ENCODE data around the gene SLC18A2.

Gene SLC18A2

GRCh38 chr10:117217196-117217761 is 23.6 kb upstream of the SLC18A2 start:
- Histone ChIP-seq H3K9me2 (replicated peaks; ENCODE audit: control insufficient read depth, low read length) (no peaks in the 10 kb centered on the region), H3K27me3 (ENCODE audit: control insufficient read depth, low read length) (peaks cover 8% of the 10 kb centered on the region; the same call in 1 of the 2 replicates)

GRCh38 chr10:117218654-117219053 is 22.3 kb upstream of the SLC18A2 start:
- Histone ChIP-seq H3K27ac (ENCODE audit: low read depth, low read length) (no peak overlapping the region), H3K27me3 (ENCODE audit: control insufficient read depth, low read length) (0 out of 2 replicates have a peak, but pooled peaks cover 4% of the 10 kb centered on the region), H3K36me3 (ENCODE audit: control insufficient read depth, low read length) (no peaks in the 10 kb centered on the region), H4K20me1 (ENCODE audit: control insufficient read depth, insufficient read depth, low read depth, low read length) (no peaks in the 10 kb centered on the region), H3K9me3 (ENCODE audit: control insufficient read depth, insufficient read depth, low read length) (no peaks in the 10 kb centered on the region), H3K79me2 (ENCODE audit: control insufficient read depth, low read length) (no peaks in the 10 kb centered on the region), H3K4me1 (ENCODE audit: control insufficient read depth, low read length) (no peaks in the 10 kb centered on the region), H3F3A (ENCODE audit: control insufficient read depth, insufficient read depth) (no peaks in the 10 kb centered on the region), H3K4me3 (ENCODE audit: low read length) (no peak overlapping the region), H3K4me2 (ENCODE audit: low read length) (no peak overlapping the region), H3K9me2 (replicated peaks; ENCODE audit: control insufficient read depth, low read length) (no peaks in the 10 kb centered on the region)
- TF ChIP-seq CTCF (IDR thresholded peaks at IDR 0.05; ENCODE audit: low read depth, low read length, poor library complexity, severe bottlenecking) (no peak), EZH2phosphoT487 (IDR thresholded peaks at IDR 0.05; ENCODE audit: borderline replicate concordance, low read length) (no peak)

More at GRCh38 chr10:117217196-117217761, 23.6 kb upstream of the SLC18A2 start:
- H3K9me3 ChIP-seq (ENCODE audit: control insufficient read depth, insufficient read depth, low read length): no peaks in the 10 kb centered on the region
- H3K4me3 ChIP-seq (ENCODE audit: low read length): no peak overlapping the region
- no peaks in the 10 kb centered on the region for H3F3A ChIP-seq (ENCODE audit: control insufficient read depth, insufficient read depth)
- H3K36me3 ChIP-seq (ENCODE audit: control insufficient read depth, low read length): no peaks in the 10 kb centered on the region
- no peak for TF ChIP-seq CTCF (IDR thresholded peaks at IDR 0.05; ENCODE audit: low read depth, low read length, poor library complexity, severe bottlenecking)
- no peak for TF ChIP-seq EZH2phosphoT487 (IDR thresholded peaks at IDR 0.05; ENCODE audit: borderline replicate concordance, low read length)
- H3K4me1 ChIP-seq (ENCODE audit: control insufficient read depth, low read length): no peaks in the 10 kb centered on the region
- H3K27ac ChIP-seq (ENCODE audit: low read depth, low read length): no peak overlapping the region
- no peaks in the 10 kb centered on the region for H3K79me2 ChIP-seq (ENCODE audit: control insufficient read depth, low read length)
- no peaks in the 10 kb centered on the region for H4K20me1 ChIP-seq (ENCODE audit: control insufficient read depth, insufficient read depth, low read depth, low read length)
- H3K4me2 ChIP-seq (ENCODE audit: low read length): no peak overlapping the region

GRCh38 chr10:117221156-117221711 is 19.7 kb upstream of the SLC18A2 start:
- no peak overlapping the region for H3K4me2 ChIP-seq (ENCODE audit: low read length)
- no peak for TF ChIP-seq CTCF (IDR thresholded peaks at IDR 0.05; ENCODE audit: low read depth, low read length, poor library complexity, severe bottlenecking)
- TF ChIP-seq EZH2phosphoT487 (IDR thresholded peaks at IDR 0.05; ENCODE audit: borderline replicate concordance, low read length): no peak
- no peak overlapping the region for H3K4me3 ChIP-seq (ENCODE audit: low read length)
- H3K36me3 ChIP-seq (ENCODE audit: control insufficient read depth, low read length): no peaks in the 10 kb centered on the region
- H4K20me1 ChIP-seq (ENCODE audit: control insufficient read depth, insufficient read depth, low read depth, low read length): no peaks in the 10 kb centered on the region
- H3K79me2 ChIP-seq (ENCODE audit: control insufficient read depth, low read length): no peaks in the 10 kb centered on the region
- H3K9me2 ChIP-seq (replicated peaks; ENCODE audit: control insufficient read depth, low read length): no peaks in the 10 kb centered on the region
- no peaks in the 10 kb centered on the region for H3K4me1 ChIP-seq (ENCODE audit: control insufficient read depth, low read length)
- 0 out of 2 replicates have a peak, but pooled peaks cover 4% of the 10 kb centered on the region for H3K27me3 ChIP-seq (ENCODE audit: control insufficient read depth, low read length)
- H3K27ac ChIP-seq (ENCODE audit: low read depth, low read length): no peak overlapping the region
- H3F3A ChIP-seq (ENCODE audit: control insufficient read depth, insufficient read depth): no peaks in the 10 kb centered on the region
- H3K9me3 ChIP-seq (ENCODE audit: control insufficient read depth, insufficient read depth, low read length): no peaks in the 10 kb centered on the region
